NCI-H446 treated with DMSO at 0.1 percent for 48 hours (cell line): ENCODE results near the gene NOXO1.
"Not testable (repeated sequence)": the region's sequence is repeated elsewhere in the genome, so short reads cannot be mapped to it uniquely, and the experiment has no call there.

Experiments used
- DNase-seq: peaks from one replicate; lab custom pipeline; 2025; lab: John Stamatoyannopoulos, UW

The NOXO1 gene

GRCh38 chr16:1941162-1942046 is 39.9 kb downstream of the NOXO1 start:
- no peak for DNase-seq

- no peak for DNase-seq
Measured at GRCh38 chr16:1940273-1941161, 40.8 kb downstream of the NOXO1 start.

GRCh38 chr16:1939833-1940232 is 41.4 kb downstream of the NOXO1 start:
- not testable (repeated sequence) for DNase-seq

GRCh38 chr16:1938910-1939309 is 42.4 kb downstream of the NOXO1 start:
- DNase-seq: no peak

GRCh38 chr16:1938316-1938715 is 43.0 kb downstream of the NOXO1 start:
- no peak for DNase-seq

GRCh38 chr16:1936945-1937479 is 44.3 kb downstream of the NOXO1 start:
- DNase-seq: no peak

- no peak for DNase-seq
Measured at GRCh38 chr16:1933097-1933661, 48.1 kb downstream of the NOXO1 start.

GRCh38 chr16:1932050-1933028 is 48.9 kb downstream of the NOXO1 start:
- DNase-seq: no peak

- DNase-seq: no peak
Measured at GRCh38 chr16:1930338-1930720, 50.9 kb downstream of the NOXO1 start.

GRCh38 chr16:1929578-1930337 is 51.5 kb downstream of the NOXO1 start:
- DNase-seq: peak; percentile 33

GRCh38 chr16:1929105-1929504 is 52.2 kb downstream of the NOXO1 start:
- no peak for DNase-seq
